ENCODE results near the gene BABAM1. TPM values are rescaled to one million over a fixed set of nuclear protein-coding genes. Genes with fewer than 3 reads are reported as not detected.
"Not testable (repeated sequence)": the region's sequence is repeated elsewhere in the genome, so short reads cannot be mapped to it uniquely, and the experiment has no call there.

The BABAM1 gene
- total RNA-seq, 3 donors from 2014 or later = 124 to 130 (median 128) TPM

GRCh38 chr19:17254636-17255035 lies 12.6 kb upstream of the BABAM1 start:
- Mint-ChIP-seq H3K36me3 (ENCODE audit: insufficient read depth) (no peaks in the 10 kb centered on the region), H3K9me3 (no peaks in the 10 kb centered on the region), H3K4me3 (no peak overlapping the region), H3K4me1 (ENCODE audit: low read depth) (no peaks in the 10 kb centered on the region), H3K27me3 (ENCODE audit: low read depth) (no peaks in the 10 kb centered on the region)
- ATAC-seq (no peak), DNase-seq (no peak)

GRCh38 chr19:17255150-17255621 lies 12.1 kb upstream of the BABAM1 start:
- no peaks in the 10 kb centered on the region for H3K36me3 Mint-ChIP-seq (ENCODE audit: insufficient read depth)
- H3K9me3 Mint-ChIP-seq = no peaks in the 10 kb centered on the region
- H3K4me1 Mint-ChIP-seq (ENCODE audit: low read depth) = no peaks in the 10 kb centered on the region
- no peaks in the 10 kb centered on the region for H3K27me3 Mint-ChIP-seq (ENCODE audit: low read depth)
- DNase-seq (no peak), ATAC-seq (no peak)
- H3K4me3 Mint-ChIP-seq = no peak overlapping the region

- Mint-ChIP-seq H3K4me3 (no peak overlapping the region), H3K4me1 (ENCODE audit: low read depth) (peaks cover 6% of the 10 kb centered on the region), H3K9me3 (no peaks in the 10 kb centered on the region), H3K36me3 (ENCODE audit: insufficient read depth) (no peaks in the 10 kb centered on the region), H3K27me3 (ENCODE audit: low read depth) (no peaks in the 10 kb centered on the region)
- ATAC-seq (no peak), DNase-seq (no peak)
These were observed 11.1 kb upstream of the BABAM1 start for GRCh38 chr19:17256130-17256529.

GRCh38 chr19:17259118-17259780 lies 8.0 kb upstream of the BABAM1 start:
- H3K9me3 Mint-ChIP-seq = no peaks in the 10 kb centered on the region
- H3K4me1 Mint-ChIP-seq (ENCODE audit: low read depth) = peaks cover 8% of the 10 kb centered on the region
- no peaks in the 10 kb centered on the region for H3K27me3 Mint-ChIP-seq (ENCODE audit: low read depth)
- DNase-seq (no peak), ATAC-seq (no peak)
- no peak overlapping the region for H3K4me3 Mint-ChIP-seq
- no peaks in the 10 kb centered on the region for H3K36me3 Mint-ChIP-seq (ENCODE audit: insufficient read depth)

GRCh38 chr19:17259934-17260333 lies 7.3 kb upstream of the BABAM1 start:
- no peak for DNase-seq
- H3K4me3 Mint-ChIP-seq = no peak overlapping the region
- ATAC-seq = no peak
- H3K4me1 Mint-ChIP-seq (ENCODE audit: low read depth) = peaks cover 13% of the 10 kb centered on the region
- no peaks in the 10 kb centered on the region for H3K9me3 Mint-ChIP-seq
- no peaks in the 10 kb centered on the region for H3K36me3 Mint-ChIP-seq (ENCODE audit: insufficient read depth)
- H3K27me3 Mint-ChIP-seq (ENCODE audit: low read depth) = no peaks in the 10 kb centered on the region

GRCh38 chr19:17260842-17261325 lies 6.4 kb upstream of the BABAM1 start:
- no peak overlapping the region for H3K4me3 Mint-ChIP-seq
- H3K9me3 Mint-ChIP-seq = no peaks in the 10 kb centered on the region
- peak; percentile 88 for DNase-seq
- H3K27me3 Mint-ChIP-seq (ENCODE audit: low read depth) = no peaks in the 10 kb centered on the region
- H3K4me1 Mint-ChIP-seq (ENCODE audit: low read depth) = peaks cover 13% of the 10 kb centered on the region
- ATAC-seq = peak; percentile 100
- H3K36me3 Mint-ChIP-seq (ENCODE audit: insufficient read depth) = no peaks in the 10 kb centered on the region

- no peak overlapping the region for H3K4me3 Mint-ChIP-seq
- peaks cover 4% of the 10 kb centered on the region for H3K9me3 Mint-ChIP-seq
- H3K36me3 Mint-ChIP-seq (ENCODE audit: insufficient read depth) = no peaks in the 10 kb centered on the region
- peaks cover 22% of the 10 kb centered on the region for H3K4me1 Mint-ChIP-seq (ENCODE audit: low read depth)
- no peaks in the 10 kb centered on the region for H3K27me3 Mint-ChIP-seq (ENCODE audit: low read depth)
- no peak for DNase-seq
- no peak for ATAC-seq
These were observed 4.7 kb upstream of the BABAM1 start for GRCh38 chr19:17262557-17262956.

- ATAC-seq = no peak
- Mint-ChIP-seq H3K4me1 (ENCODE audit: low read depth) (peaks cover 30% of the 10 kb centered on the region), H3K9me3 (peaks cover 4% of the 10 kb centered on the region), H3K36me3 (ENCODE audit: insufficient read depth) (no peaks in the 10 kb centered on the region), H3K27me3 (ENCODE audit: low read depth) (no peaks in the 10 kb centered on the region), H3K4me3 (no peak overlapping the region)
- DNase-seq = no peak
These were observed 3.3 kb upstream of the BABAM1 start for GRCh38 chr19:17263712-17264640.

- no peaks in the 10 kb centered on the region for H3K36me3 Mint-ChIP-seq (ENCODE audit: insufficient read depth)
- ATAC-seq (no peak), DNase-seq (no peak)
- H3K27me3 Mint-ChIP-seq (ENCODE audit: low read depth) = no peaks in the 10 kb centered on the region
- no peak within 1 kb of the TSS for H3K4me3 Mint-ChIP-seq
- H3K9me3 Mint-ChIP-seq = peaks cover 4% of the 10 kb centered on the region
- peaks cover 30% of the 10 kb centered on the region for H3K4me1 Mint-ChIP-seq (ENCODE audit: low read depth)
These were observed 2.6 kb upstream of the BABAM1 start, which contains the start of gene USHBP1 for GRCh38 chr19:17264641-17264979. TSS of gene USHBP1 (minus strand) at chr19:17264745. CDS start at chr19:17264299, 446 bp downstream.

- DNase-seq (no peak), ATAC-seq (no peak)
- Mint-ChIP-seq H3K4me3 (no peak overlapping the region), H3K27me3 (ENCODE audit: low read depth) (no peaks in the 10 kb centered on the region), H3K4me1 (ENCODE audit: low read depth) (peaks cover 24% of the 10 kb centered on the region), H3K36me3 (ENCODE audit: insufficient read depth) (peaks cover 2% of the 10 kb centered on the region), H3K9me3 (peaks cover 4% of the 10 kb centered on the region)
These were observed 1.2 kb upstream of the BABAM1 start for GRCh38 chr19:17266026-17266425.

GRCh38 chr19:17266589-17266974 lies 661 bp upstream of the BABAM1 start:
- ATAC-seq (no peak), DNase-seq (no peak)
- peaks cover 4% of the 10 kb centered on the region for H3K9me3 Mint-ChIP-seq
- peak overlapping the region; percentile 93 for H3K4me3 Mint-ChIP-seq
- peaks cover 23% of the 10 kb centered on the region for H3K4me1 Mint-ChIP-seq (ENCODE audit: low read depth)
- no peaks in the 10 kb centered on the region for H3K27me3 Mint-ChIP-seq (ENCODE audit: low read depth)
- H3K36me3 Mint-ChIP-seq (ENCODE audit: insufficient read depth) = peaks cover 6% of the 10 kb centered on the region

- peak overlapping the region; percentile 93 for H3K4me3 Mint-ChIP-seq
- peaks cover 21% of the 10 kb centered on the region for H3K4me1 Mint-ChIP-seq (ENCODE audit: low read depth)
- no peaks in the 10 kb centered on the region for H3K27me3 Mint-ChIP-seq (ENCODE audit: low read depth)
- no peak for DNase-seq
- no peak for ATAC-seq
- H3K36me3 Mint-ChIP-seq (ENCODE audit: insufficient read depth) = peaks cover 7% of the 10 kb centered on the region
- peaks cover 4% of the 10 kb centered on the region for H3K9me3 Mint-ChIP-seq
These were observed 1.5 kb downstream of the BABAM1 start for GRCh38 chr19:17268754-17269153.

- ATAC-seq; H3K9me3 Mint-ChIP-seq; DNase-seq; H3K27me3 Mint-ChIP-seq (ENCODE audit: low read depth); H3K4me1 Mint-ChIP-seq (ENCODE audit: low read depth); H3K4me3 Mint-ChIP-seq: not testable (repeated sequence)
- peaks cover 28% of the 10 kb centered on the region for H3K36me3 Mint-ChIP-seq (ENCODE audit: insufficient read depth)
These were observed 7.6 kb downstream of the BABAM1 start for GRCh38 chr19:17274892-17275291.

GRCh38 chr19:17275441-17276175 lies 8.4 kb downstream of the BABAM1 start:
- H3K36me3 Mint-ChIP-seq (ENCODE audit: insufficient read depth) = peaks cover 26% of the 10 kb centered on the region
- H3K4me3 Mint-ChIP-seq = no peak overlapping the region
- no peaks in the 10 kb centered on the region for H3K4me1 Mint-ChIP-seq (ENCODE audit: low read depth)
- no peaks in the 10 kb centered on the region for H3K27me3 Mint-ChIP-seq (ENCODE audit: low read depth)
- DNase-seq = no peak
- H3K9me3 Mint-ChIP-seq = no peaks in the 10 kb centered on the region
- no peak for ATAC-seq

All from activated T-cell treated with anti-CD3 and anti-CD28 coated beads, Interleukin-2, amount 50 U/mL, for 4 hours (primary cell).